Testis (tissue), 2 donors: ENCODE results near the gene ADCY2.

Experiments used
- CTCF ChIP-seq, 3 experiments: fragments of 450-650 bp in 2 of 3; fragments of 200-600 bp in 1 of 3; sonication (generic) in 1 of 3; IDR thresholded peaks; one replicate each; pipeline ENCODE4 v1.5.1; 2016 to 2019; ENCODE audit warnings: antibody characterized with exemption in 3 of 3, mild to moderate bottlenecking in 2 of 3, moderate library complexity in 1 of 3
- POLR2A ChIP-seq: fragments of 450-650 bp; IDR thresholded peaks from one replicate; pipeline ENCODE4 v1.6.1; 2017; ENCODE audit warnings: antibody characterized with exemption, mild to moderate bottlenecking, moderate library complexity

GRCh38 chr5:7801891-7802614 lies 406.1 kb downstream of the ADCY2 start:
- TF ChIP-seq CTCF (IDR thresholded peaks at IDR 0.05) = no peak
- no peak for TF ChIP-seq POLR2A
